H1 (cell line): ENCODE data around the gene FOXF2. TPM values are rescaled to one million over a fixed set of nuclear protein-coding genes. Genes with fewer than 3 reads are reported as not detected.
A peak's percentile ranks its signal among the peaks of the same experiment; 100 is the strongest.

ENCODE experiments used
- CBX8 ChIP-seq: fragments of 300-800, 300-1000 bp; sonication (generic); IDR thresholded peaks from 2 replicates; pipeline ENCODE4 v1.7.1; 2016; ENCODE audit warnings: low read depth, low read length, borderline replicate concordance
- EZH2 ChIP-seq: fragments of 200-600 bp; sonication (generic); IDR thresholded peaks from 2 replicates; pipeline ENCODE4 v1.7.1; 2012; ENCODE audit warnings: low read depth, mild to moderate bottlenecking, moderate library complexity, low read length, inconsistent platforms; ENCODE audit not compliant: severe bottlenecking
- PHF8 ChIP-seq: fragments of 200-600 bp; sonication (generic); conservative IDR thresholded peaks from 2 replicates; pipeline ENCODE4 v1.7.1; 2012; ENCODE audit warnings: low read depth, mild to moderate bottlenecking, inconsistent platforms, low read length, moderate library complexity
- RBBP5 ChIP-seq: IDR thresholded peaks from 2 replicates; pipeline ENCODE4 v1.7.1; 2012; ENCODE audit warnings: low read depth, mild to moderate bottlenecking, inconsistent platforms, low read length, moderate library complexity, borderline replicate concordance
- SAP30 ChIP-seq: fragments of 300-600 bp; sonication (generic); IDR thresholded peaks from 2 replicates; pipeline ENCODE4 v1.7.1; 2012; ENCODE audit warnings: low read length, moderate library complexity, mild to moderate bottlenecking, inconsistent platforms; ENCODE audit not compliant: insufficient read depth, insufficient replicate concordance
- polyA plus RNA-seq, 7 experiments: library from polyadenylated mRNA; depleted of rRNA in 3 of 7; stranded (reverse) in 5 of 7; unstranded in 2 of 7; fragments of >200 nt in 5 of 7; fragments of 200-250 nt in 2 of 7; gene quantifications; 1 replicate in 5 of 7; 2 replicates in 1 of 7; 4 replicates in 1 of 7; pipeline versions ENCODE4 v1.2.1 to v1.2.3, GENCODE V29; 2011 to 2013; ENCODE audit warnings: missing spikeins in 2 of 7, mixed read lengths in 2 of 7
- total RNA-seq: library from RNA; stranded (reverse); fragmentation: NEBNext Ultra II Directional; extraction: Animal tissue kit (Norgen Biotek cat#: 25700); gene quantifications from 2 replicates; pipeline ENCODE4 v1.2.1, GENCODE V29; 2021
- TF ChIP-seq, protein P1 (sequence below), 3 experiments: IDR thresholded peaks; 1 replicate in 2 of 3; 2 replicates in 1 of 3; pipeline versions ENCODE4 v1.5.1 to v1.6.1; 2011; ENCODE audit warnings: low read length in 3 of 3, mild to moderate bottlenecking in 3 of 3, inconsistent platforms in 2 of 3, low read depth in 1 of 3, moderate library complexity in 1 of 3; ENCODE audit not compliant: insufficient read depth in 1 of 3; ENCODE audit errors: control extremely low read depth in 1 of 3
- TF ChIP-seq, protein P2 (sequence below): IDR thresholded peaks from 2 replicates; pipeline ENCODE4 v1.6.1; 2012; ENCODE audit warnings: inconsistent platforms

The FOXF2 gene
- total and polyA plus RNA-seq, 2 of the 8 experiments (the other 6 are each of a cell fraction or from before 2014, with no cell fraction given): 0.05 TPM; not detected in 1

DNA sequence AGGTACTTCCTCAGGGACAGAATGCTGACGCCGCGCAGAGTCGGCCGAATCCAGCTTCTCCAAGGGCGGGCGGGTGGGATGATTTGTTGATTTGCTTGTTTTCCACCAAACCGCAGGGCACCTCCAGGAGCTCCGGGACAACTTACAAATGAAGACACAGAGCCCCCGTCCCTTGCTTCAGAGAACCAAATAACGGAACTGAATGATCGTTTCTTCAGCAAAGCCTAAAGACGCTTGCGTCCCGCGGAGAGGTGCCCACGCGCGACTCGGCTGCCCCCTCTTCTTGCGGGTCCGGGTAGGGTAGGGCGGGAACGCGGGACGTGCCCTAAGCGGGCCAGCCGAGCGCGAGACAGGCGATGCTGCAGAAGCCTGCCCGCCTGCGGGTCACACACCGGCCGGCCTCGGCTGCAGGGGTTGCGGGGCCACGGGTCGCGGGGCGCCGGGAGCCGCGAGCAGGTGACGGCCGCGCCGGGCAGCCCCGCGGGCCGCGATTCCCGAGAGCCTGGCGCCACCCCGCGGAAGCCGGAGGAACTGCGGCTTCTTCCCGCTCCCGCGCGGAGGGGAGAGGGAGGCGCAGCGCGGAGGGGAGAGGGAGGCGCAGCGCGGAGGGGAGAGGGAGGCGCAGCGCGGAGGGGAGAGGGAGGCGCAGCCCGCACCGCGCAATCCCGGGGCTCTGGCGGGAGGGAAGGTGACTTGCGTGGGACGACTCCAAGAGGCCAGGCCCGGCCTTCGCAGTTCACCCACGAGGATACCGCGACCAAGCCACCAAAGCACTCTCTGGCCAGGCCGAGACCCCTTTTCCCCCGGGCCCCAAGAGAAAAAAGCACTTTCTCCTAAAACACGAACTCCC, 7.7 kb upstream of the FOXF2 start (continued):
- TF ChIP-seq, protein P1, sequence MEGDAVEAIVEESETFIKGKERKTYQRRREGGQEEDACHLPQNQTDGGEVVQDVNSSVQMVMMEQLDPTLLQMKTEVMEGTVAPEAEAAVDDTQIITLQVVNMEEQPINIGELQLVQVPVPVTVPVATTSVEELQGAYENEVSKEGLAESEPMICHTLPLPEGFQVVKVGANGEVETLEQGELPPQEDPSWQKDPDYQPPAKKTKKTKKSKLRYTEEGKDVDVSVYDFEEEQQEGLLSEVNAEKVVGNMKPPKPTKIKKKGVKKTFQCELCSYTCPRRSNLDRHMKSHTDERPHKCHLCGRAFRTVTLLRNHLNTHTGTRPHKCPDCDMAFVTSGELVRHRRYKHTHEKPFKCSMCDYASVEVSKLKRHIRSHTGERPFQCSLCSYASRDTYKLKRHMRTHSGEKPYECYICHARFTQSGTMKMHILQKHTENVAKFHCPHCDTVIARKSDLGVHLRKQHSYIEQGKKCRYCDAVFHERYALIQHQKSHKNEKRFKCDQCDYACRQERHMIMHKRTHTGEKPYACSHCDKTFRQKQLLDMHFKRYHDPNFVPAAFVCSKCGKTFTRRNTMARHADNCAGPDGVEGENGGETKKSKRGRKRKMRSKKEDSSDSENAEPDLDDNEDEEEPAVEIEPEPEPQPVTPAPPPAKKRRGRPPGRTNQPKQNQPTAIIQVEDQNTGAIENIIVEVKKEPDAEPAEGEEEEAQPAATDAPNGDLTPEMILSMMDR (IDR thresholded peaks at IDR 0.05; ENCODE audit: control extremely low read depth in 1 of 3, insufficient read depth in 1 of 3, low read depth in 1 of 3, low read length in 3 of 3): peak in 2 of 3 experiments; percentile 73 to 78; a peak in 3 of 4 replicates
- TF ChIP-seq, protein P2, sequence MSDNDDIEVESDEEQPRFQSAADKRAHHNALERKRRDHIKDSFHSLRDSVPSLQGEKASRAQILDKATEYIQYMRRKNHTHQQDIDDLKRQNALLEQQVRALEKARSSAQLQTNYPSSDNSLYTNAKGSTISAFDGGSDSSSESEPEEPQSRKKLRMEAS: no peak; the same call in 1 of the 2 replicates
- TF ChIP-seq RBBP5 (no peak; the same call in 1 of the 2 replicates), EZH2 (no peak), PHF8 (0 out of 2 replicates have a peak, but pooled peaks have one; percentile 14), CBX8 (no peak), SAP30 (no peak)
